ENCODE measurements around the gene DMAC2L. TPM values are rescaled to one million over a fixed set of nuclear protein-coding genes. Genes with fewer than 3 reads are reported as not detected.
A peak's percentile ranks its signal among the peaks of the same experiment; 100 is the strongest.

Gene DMAC2L
- total and polyA plus RNA-seq, 10 of the 15 experiments (the other 5 are each of a cell fraction or from before 2014, with no cell fraction given), result 9.5 to 76.3 (median 28.2) TPM

DNA sequence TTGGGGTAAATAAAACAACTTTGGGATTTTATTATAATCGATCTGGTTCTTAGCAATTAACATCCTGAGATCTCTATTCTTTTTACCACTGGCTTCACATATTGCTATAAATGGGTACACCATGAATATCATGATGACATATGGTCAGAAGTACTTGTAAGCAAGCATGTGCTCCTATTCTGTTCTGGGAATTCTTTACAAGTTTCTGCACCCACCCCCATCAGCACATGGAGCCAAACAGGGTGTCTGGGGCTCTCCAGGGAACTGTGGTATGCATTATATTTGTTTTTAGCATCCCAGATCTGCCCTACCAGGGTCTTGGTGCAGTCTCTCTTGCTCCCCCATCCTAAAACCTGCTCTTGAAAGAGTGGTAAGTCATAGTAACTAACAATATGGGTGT, 31.3 kb downstream of the DMAC2L start:
- FAIRE-seq, result no peak
- intact Hi-C loops (cut with micrococcal nuclease; ENCODE audit: unreplicated experiment), result loop anchor here (10.0 kb wide), 1 partner anchor 421 kb away; no protein-coding TSS in a partner anchor
- CTCF ChIA-PET, result interaction anchor here (1.0 to 3.0 kb wide), 19 partner anchors 10 to 517 kb away, joined by 3 to 22 read pairs (median 5); partner anchors contain the start of gene MAP4K5

More for the DNA sequence above, 31.3 kb downstream of the DMAC2L start:
- no peak overlapping the region for H3K4me3 ChIP-seq
- ChIA-PET SMC1A (ENCODE audit: uncharacterized antibody, unreplicated experiment) (interaction anchor here (0.7 to 4.0 kb wide), 13 partner anchors 20 to 517 kb away, joined by 3 to 24 read pairs (median 4); partner anchors contain the start of gene CDKL1), RAD21 (ENCODE audit: unreplicated experiment) (interaction anchor here (0.7 to 2.7 kb wide), 14 partner anchors 13 to 517 kb away, joined by 3 to 19 read pairs (median 6); partner anchors contain the start of genes DMAC2L, L2HGDH and MAP4K5), POLR2A (interaction anchor here (1.2 kb wide), 1 partner anchor 21 kb away, joined by 5 read pairs; no protein-coding TSS in a partner anchor)
- no peak for TF ChIP-seq ZBED1 (IDR thresholded peaks at IDR 0.05; ENCODE audit: borderline replicate concordance)
- TF ChIP-seq ESRRA (IDR thresholded peaks at IDR 0.05; ENCODE audit: low read length), result no peak
- TF ChIP-seq, protein P1, sequence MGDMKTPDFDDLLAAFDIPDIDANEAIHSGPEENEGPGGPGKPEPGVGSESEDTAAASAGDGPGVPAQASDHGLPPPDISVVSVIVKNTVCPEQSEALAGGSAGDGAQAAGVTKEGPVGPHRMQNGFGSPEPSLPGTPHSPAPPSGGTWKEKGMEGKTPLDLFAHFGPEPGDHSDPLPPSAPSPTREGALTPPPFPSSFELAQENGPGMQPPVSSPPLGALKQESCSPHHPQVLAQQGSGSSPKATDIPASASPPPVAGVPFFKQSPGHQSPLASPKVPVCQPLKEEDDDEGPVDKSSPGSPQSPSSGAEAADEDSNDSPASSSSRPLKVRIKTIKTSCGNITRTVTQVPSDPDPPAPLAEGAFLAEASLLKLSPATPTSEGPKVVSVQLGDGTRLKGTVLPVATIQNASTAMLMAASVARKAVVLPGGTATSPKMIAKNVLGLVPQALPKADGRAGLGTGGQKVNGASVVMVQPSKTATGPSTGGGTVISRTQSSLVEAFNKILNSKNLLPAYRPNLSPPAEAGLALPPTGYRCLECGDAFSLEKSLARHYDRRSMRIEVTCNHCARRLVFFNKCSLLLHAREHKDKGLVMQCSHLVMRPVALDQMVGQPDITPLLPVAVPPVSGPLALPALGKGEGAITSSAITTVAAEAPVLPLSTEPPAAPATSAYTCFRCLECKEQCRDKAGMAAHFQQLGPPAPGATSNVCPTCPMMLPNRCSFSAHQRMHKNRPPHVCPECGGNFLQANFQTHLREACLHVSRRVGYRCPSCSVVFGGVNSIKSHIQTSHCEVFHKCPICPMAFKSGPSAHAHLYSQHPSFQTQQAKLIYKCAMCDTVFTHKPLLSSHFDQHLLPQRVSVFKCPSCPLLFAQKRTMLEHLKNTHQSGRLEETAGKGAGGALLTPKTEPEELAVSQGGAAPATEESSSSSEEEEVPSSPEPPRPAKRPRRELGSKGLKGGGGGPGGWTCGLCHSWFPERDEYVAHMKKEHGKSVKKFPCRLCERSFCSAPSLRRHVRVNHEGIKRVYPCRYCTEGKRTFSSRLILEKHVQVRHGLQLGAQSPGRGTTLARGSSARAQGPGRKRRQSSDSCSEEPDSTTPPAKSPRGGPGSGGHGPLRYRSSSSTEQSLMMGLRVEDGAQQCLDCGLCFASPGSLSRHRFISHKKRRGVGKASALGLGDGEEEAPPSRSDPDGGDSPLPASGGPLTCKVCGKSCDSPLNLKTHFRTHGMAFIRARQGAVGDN (IDR thresholded peaks at IDR 0.05), result no peak
- H3K36me3 ChIP-seq (ENCODE audit: control insufficient read depth in 2 of 2, insufficient read depth in 2 of 2, low read length in 1 of 2), result peaks cover 0 to 4% of the 10 kb centered on the region in 2 experiments; a peak in 1 of 4 replicates
- H4K20me1 ChIP-seq (ENCODE audit: control insufficient read depth, insufficient read depth), result no peaks in the 10 kb centered on the region
- no TSS peak for BruUV-seq (replicated peaks)
- in situ Hi-C loops (cut with MboI), result no loop called here
- 29% methylated on average over 1 of the region's 1 CpG for WGBS (ENCODE audit: insufficient coverage, insufficient replicate concordance, low lambda C conversion rate, missing lambda C conversion rate)
- peaks cover 9% of the 10 kb centered on the region for H3K4me1 ChIP-seq (ENCODE audit: control insufficient read depth, insufficient read depth, low read length)
- H3K9me3 ChIP-seq (replicated peaks; ENCODE audit: control insufficient read depth, insufficient read depth, low read length), result no peaks in the 10 kb centered on the region
- no peak overlapping the region for H2AFZ ChIP-seq (ENCODE audit: control insufficient read depth, low read depth, low read length)
- H3K27me3 ChIP-seq (replicated peaks in 1 of 2; ENCODE audit: control insufficient read depth in 2 of 2, insufficient read depth in 2 of 2, low read length in 1 of 2), result no peaks in the 10 kb centered on the region
- H3K4me2 ChIP-seq (ENCODE audit: control insufficient read depth, insufficient read depth), result no peak overlapping the region
- DNase-seq (ENCODE audit: low read depth, low spot score), result no peak
- H3K9ac ChIP-seq (ENCODE audit: control insufficient read depth, insufficient read depth, low read length), result no peak overlapping the region
- peak; percentile 10; the same call in 2 of the 3 replicates for ATAC-seq
- no peaks in the 10 kb centered on the region for H3K79me2 ChIP-seq (ENCODE audit: control insufficient read depth, insufficient read depth, low read length)
- H3K27ac ChIP-seq (ENCODE audit: control insufficient read depth, insufficient read depth), result no peak overlapping the region
